NT2/D1 (cell line): ENCODE measurements around the gene ZNF428.
"Not testable (repeated sequence)": the region's sequence is repeated elsewhere in the genome, so short reads cannot be mapped to it uniquely, and the experiment has no call there.

ENCODE experiments used
- DNase-seq: peaks from one replicate; pipeline ENCODE4 v3.0.0-alpha.2; 2011; ENCODE audit warnings: low read depth, low spot score
- H3K27me3 ChIP-seq: 2 replicates; pipeline ENCODE4 v1.6.0; 2011; ENCODE audit warnings: mild to moderate bottlenecking; ENCODE audit not compliant: insufficient read length, insufficient read depth
- H3K36me3 ChIP-seq: 2 replicates; pipeline ENCODE4 v1.6.1; 2011; ENCODE audit warnings: mild to moderate bottlenecking, low read length, mixed read lengths; ENCODE audit not compliant: insufficient read depth, insufficient read length
- H3K4me1 ChIP-seq: 2 replicates; pipeline ENCODE4 v1.5.1; 2011; ENCODE audit not compliant: insufficient read depth, insufficient read length
- H3K4me3 ChIP-seq: 2 replicates; pipeline ENCODE4 v1.5.1; 2011; ENCODE audit warnings: low read depth; ENCODE audit not compliant: insufficient read length
- H3K9ac ChIP-seq: 2 replicates; pipeline ENCODE4 v1.6.0; 2011; ENCODE audit warnings: low read depth; ENCODE audit not compliant: insufficient read length
- H3K9me3 ChIP-seq: 2 replicates; pipeline ENCODE4 v1.5.1; 2011; ENCODE audit warnings: mild to moderate bottlenecking, low read length; ENCODE audit not compliant: insufficient read depth
- SUZ12 ChIP-seq: IDR thresholded peaks from 2 replicates; pipeline ENCODE4 v1.6.1; 2011; ENCODE audit not compliant: insufficient read length, insufficient read depth; ENCODE audit errors: extremely low read depth
- YY1 ChIP-seq: IDR thresholded peaks from 2 replicates; pipeline ENCODE4 v1.6.1; 2011; ENCODE audit not compliant: insufficient read length, insufficient read depth
- ZNF274 ChIP-seq: IDR thresholded peaks from 2 replicates; pipeline ENCODE4 v1.6.1; 2011; ENCODE audit warnings: mild to moderate bottlenecking, low read depth, low read length

The ZNF428 gene

DNA sequence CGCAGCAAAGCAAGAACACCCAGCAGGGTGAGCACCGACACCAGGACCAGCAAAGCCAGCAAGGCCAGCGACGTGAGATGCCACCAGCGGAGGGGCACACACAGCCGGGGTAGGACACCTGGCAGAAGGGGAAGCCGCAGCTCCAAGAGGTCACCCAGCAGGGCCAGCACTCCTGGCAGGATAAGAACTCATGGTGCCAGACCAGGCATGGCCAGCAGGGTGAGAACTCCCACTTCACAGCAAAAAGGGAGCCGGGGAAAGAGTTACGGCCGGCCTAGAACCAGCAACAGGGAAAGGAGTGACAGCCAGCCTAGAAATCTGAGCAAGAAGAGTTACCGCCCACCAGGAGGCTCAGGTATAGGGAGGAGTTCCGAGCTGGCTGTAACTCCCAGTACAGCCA, 7.1 kb downstream of the ZNF428 start:
- Histone ChIP-seq H3K27me3 (no peaks in the 10 kb centered on the region), H3K4me3 (no peak overlapping the region), H3K9ac (no peak overlapping the region), H3K36me3 (peaks cover 29% of the 10 kb centered on the region), H3K9me3 (peaks cover 7% of the 10 kb centered on the region; the same call in 1 of the 2 replicates), H3K4me1 (peaks cover 2% of the 10 kb centered on the region)
- no peak for TF ChIP-seq YY1
- DNase-seq = no peak

- Histone ChIP-seq H3K27me3 (no peaks in the 10 kb centered on the region), H3K4me3 (no peak within 1 kb of the TSS), H3K9ac (no peak within 1 kb of the TSS), H3K9me3 (peaks cover 7% of the 10 kb centered on the region; the same call in 1 of the 2 replicates), H3K4me1 (peaks cover 2% of the 10 kb centered on the region), H3K36me3 (peaks cover 31% of the 10 kb centered on the region)
- TF ChIP-seq SUZ12 = no peak
- no peak for TF ChIP-seq ZNF274
- TF ChIP-seq YY1 = no peak
- no peak for DNase-seq
These were observed 7.6 kb downstream of the ZNF428 start, which contains the start of gene SRRM5 for GRCh38 chr19:43611788-43612187. SRRM5 (plus strand) TSS chr19:43612088; CDS start chr19:43612122, 34 bp downstream.

- no peak for DNase-seq
- no peaks in the 10 kb centered on the region for H3K27me3 ChIP-seq
- H3K9me3 ChIP-seq = peaks cover 7% of the 10 kb centered on the region; the same call in 1 of the 2 replicates
- no peak for TF ChIP-seq ZNF274
- TF ChIP-seq YY1 = no peak
- no peak for TF ChIP-seq SUZ12
- H3K4me1 ChIP-seq = peaks cover 2% of the 10 kb centered on the region
- H3K4me3 ChIP-seq = no peak overlapping the region
- peaks cover 32% of the 10 kb centered on the region for H3K36me3 ChIP-seq
- H3K9ac ChIP-seq = no peak overlapping the region
These were observed 8.9 kb downstream of the ZNF428 start for GRCh38 chr19:43610493-43610892.

DNA sequence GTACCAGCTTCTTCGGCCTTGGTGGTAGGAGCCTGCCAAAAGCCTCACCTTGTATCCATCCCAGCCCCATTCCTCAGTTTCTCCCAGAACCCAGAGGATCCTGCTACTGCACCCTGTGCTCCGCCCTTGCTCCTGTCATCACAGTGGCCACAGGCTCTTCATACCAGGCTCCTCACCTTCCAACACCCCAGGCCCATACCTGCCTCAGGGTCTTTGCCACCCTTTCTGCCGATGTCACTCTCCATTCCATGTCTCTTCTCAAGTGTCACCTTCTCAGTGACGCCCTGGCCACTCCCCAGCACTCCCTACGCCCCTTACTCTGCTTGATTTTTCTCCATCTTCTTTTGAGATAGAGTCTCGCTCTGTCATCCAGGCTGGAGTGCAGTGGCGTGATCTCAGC, 9.6 kb downstream of the ZNF428 start:
- Histone ChIP-seq H3K27me3 (no peaks in the 10 kb centered on the region), H3K9me3 (peaks cover 7% of the 10 kb centered on the region; the same call in 1 of the 2 replicates), H3K4me1 (peaks cover 2% of the 10 kb centered on the region), H3K36me3 (peaks cover 32% of the 10 kb centered on the region), H3K4me3 (no peak overlapping the region), H3K9ac (no peak overlapping the region)
- DNase-seq = no peak
- TF ChIP-seq ZNF274 (no peak), YY1 (no peak), SUZ12 (no peak)

GRCh38 chr19:43607238-43608205, 11.9 kb downstream of the ZNF428 start:
- Histone ChIP-seq H3K9me3 (peaks cover 6% of the 10 kb centered on the region; the same call in 1 of the 2 replicates), H3K4me3 (no peak overlapping the region), H3K36me3 (peaks cover 25% of the 10 kb centered on the region), H3K27me3 (no peaks in the 10 kb centered on the region), H3K9ac (no peak overlapping the region), H3K4me1 (peaks cover 2% of the 10 kb centered on the region)
- TF ChIP-seq ZNF274 = no peak
- TF ChIP-seq YY1 = no peak
- TF ChIP-seq SUZ12 = no peak
- no peak for DNase-seq

- Histone ChIP-seq H3K9ac (no peak overlapping the region), H3K4me3 (no peak overlapping the region), H3K36me3 (peaks cover 21% of the 10 kb centered on the region), H3K4me1 (peaks cover 2% of the 10 kb centered on the region), H3K27me3 (no peaks in the 10 kb centered on the region), H3K9me3 (no peaks in the 10 kb centered on the region)
- DNase-seq = no peak
- TF ChIP-seq SUZ12 = no peak
- TF ChIP-seq ZNF274 = no peak
- no peak for TF ChIP-seq YY1
These were observed 12.7 kb downstream of the ZNF428 start for GRCh38 chr19:43606569-43607229.

DNA sequence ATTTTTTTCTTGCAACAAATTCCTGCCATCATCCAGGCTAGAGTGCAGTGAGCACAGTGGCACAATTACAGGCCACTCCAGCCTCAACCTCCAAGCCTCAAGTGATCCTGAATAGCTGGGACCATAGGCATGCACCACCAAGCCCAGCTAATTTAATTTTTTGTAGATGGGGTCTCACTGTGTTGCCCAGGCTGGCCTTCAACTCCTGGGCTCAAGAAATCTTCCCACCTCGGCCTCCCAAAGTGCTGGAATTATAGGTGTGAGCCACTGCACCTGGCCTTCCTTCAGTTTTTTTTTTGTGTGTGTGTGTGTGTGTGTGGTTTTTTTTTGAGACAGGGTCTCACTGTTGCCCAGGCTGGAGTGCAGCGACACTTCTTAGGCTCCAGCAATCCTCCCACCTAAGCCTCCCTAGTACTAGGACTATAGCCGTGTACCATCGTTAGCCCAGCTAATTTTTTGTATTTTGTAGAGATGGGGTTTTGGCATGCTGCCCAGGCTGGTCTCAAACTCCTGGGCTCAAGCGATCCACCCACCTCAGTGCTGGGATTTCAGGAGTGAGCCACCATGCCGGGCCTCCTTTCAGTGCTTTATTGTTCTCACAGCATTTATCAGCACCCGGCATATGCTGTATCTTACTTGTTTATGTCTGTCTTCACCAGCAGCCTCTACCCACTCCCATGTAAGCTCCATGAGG, 13.4 kb downstream of the ZNF428 start:
- TF ChIP-seq YY1 = no peak
- TF ChIP-seq ZNF274 = no peak
- TF ChIP-seq SUZ12 = no peak
- no peak for DNase-seq
- no peaks in the 10 kb centered on the region for H3K27me3 ChIP-seq
- H3K9ac ChIP-seq = no peak overlapping the region
- H3K4me1 ChIP-seq = peaks cover 2% of the 10 kb centered on the region
- H3K36me3 ChIP-seq = peaks cover 23% of the 10 kb centered on the region
- no peak overlapping the region for H3K4me3 ChIP-seq
- no peaks in the 10 kb centered on the region for H3K9me3 ChIP-seq

GRCh38 chr19:43600326-43600725, 19.1 kb downstream of the ZNF428 start:
- not testable (repeated sequence) for H3K9me3 ChIP-seq, DNase-seq, H3K4me1 ChIP-seq, H3K27me3 ChIP-seq, H3K4me3 ChIP-seq, H3K9ac ChIP-seq
- H3K36me3 ChIP-seq = peaks cover 45% of the 10 kb centered on the region
